K562 (cell line): ENCODE data around the gene THAP12. TPM values are rescaled to one million over a fixed set of nuclear protein-coding genes. Genes with fewer than 3 reads are reported as not detected.
A peak's percentile ranks its signal among the peaks of the same experiment; 100 is the strongest.

ENCODE experiments used
- BCL6 ChIP-seq: fragments of 250-450 bp; sonication (Bioruptor Pico); IDR thresholded peaks from 2 replicates; pipeline ENCODE4 v1.4.0; 2020
- HOXB6 ChIP-seq: fragments of 250-450 bp; sonication (Bioruptor Pico); IDR thresholded peaks from 2 replicates; pipeline ENCODE4 v1.5.1; 2022; ENCODE audit warnings: mild to moderate bottlenecking, borderline replicate concordance
- KLF16 ChIP-seq: IDR thresholded peaks from 2 replicates; pipeline ENCODE4 v1.6.1; 2016; ENCODE audit warnings: antibody characterized with exemption
- ZKSCAN1 ChIP-seq: fragments of 150-350 bp; IDR thresholded peaks from 2 replicates; pipeline ENCODE4 v1.6.1; 2016; ENCODE audit warnings: low read depth, low read length
- ZNF174 ChIP-seq: fragments of 250-450 bp; sonication (Bioruptor Pico); IDR thresholded peaks from 2 replicates; pipeline ENCODE4 v1.4.0; 2020; ENCODE audit warnings: mild to moderate bottlenecking
- polyA plus RNA-seq, 8 experiments: library from polyadenylated mRNA; depleted of rRNA in 4 of 8; stranded (reverse) in 5 of 8; unstranded in 3 of 8; fragments of >200 nt; fragmentation: Nextera tagmentation in 2 of 8; fragmentation: Illumina TruSeq in 1 of 8; extraction: Ambion mirVana in 2 of 8; extraction: Trizol in 1 of 8; gene quantifications; 2 replicates each; pipeline versions ENCODE4 v1.2.1 to v1.2.3, GENCODE V29; 2011 to 2014; ENCODE audit warnings: inconsistent platforms in 1 of 8, missing spikeins in 1 of 8
- total RNA-seq, 7 experiments: library from RNA; depleted of rRNA in 6 of 7; stranded (reverse); fragments of >200 nt in 6 of 7; fragmentation: Illumina TruSeq in 2 of 7; extraction: Trizol in 2 of 7; gene quantifications; 2 replicates each; pipeline versions ENCODE4 v1.2.1 to v1.2.3, GENCODE V29; 2011 to 2021; ENCODE audit warnings: low replicate concordance in 1 of 7
- TF ChIP-seq, protein P1 (sequence below): fragments of 450-650 bp; IDR thresholded peaks from 2 replicates; pipeline ENCODE4 v1.6.1; 2016; ENCODE audit warnings: mild to moderate bottlenecking, moderate library complexity
- TF ChIP-seq, protein P2 (sequence below): fragments of 250-450 bp; sonication (Bioruptor Pico); IDR thresholded peaks from 2 replicates; pipeline ENCODE4 v1.8.0; 2022; ENCODE audit warnings: moderate library complexity, mild to moderate bottlenecking, inconsistent platforms
- TF ChIP-seq, protein P3 (sequence below), 2 experiments: fragments of 450-650 bp; IDR thresholded peaks; 2 replicates each; pipeline ENCODE4 v1.6.1; 2018; ENCODE audit warnings: mild to moderate bottlenecking in 2 of 2, low read depth in 1 of 2; ENCODE audit not compliant: partially characterized antibody in 2 of 2
- TF ChIP-seq, protein P4 (sequence below): fragments of 250-450 bp; sonication (Bioruptor Pico); IDR thresholded peaks from 2 replicates; pipeline ENCODE4 v1.5.0; 2021

The THAP12 gene
- total and polyA plus RNA-seq, 9 of the 15 experiments (the other 6 are each of a cell fraction or from before 2014, with no cell fraction given) = 28.1 to 103 (median 57.8) TPM

DNA sequence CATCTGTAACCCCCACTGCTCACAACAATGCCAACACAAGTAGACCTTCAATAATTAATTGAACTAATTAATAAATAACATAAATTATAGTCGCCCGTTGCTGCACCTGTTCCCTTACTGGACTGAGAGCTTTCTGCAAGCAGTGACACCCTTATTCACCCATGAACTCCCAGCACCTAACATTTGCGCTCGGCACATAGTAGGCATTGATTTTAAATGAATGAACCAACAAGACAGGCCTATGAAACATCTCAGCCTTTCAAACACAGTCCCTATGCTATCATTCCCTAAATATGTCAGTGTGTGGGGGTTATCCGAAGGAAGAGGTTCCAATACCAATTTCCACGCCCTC lies 1.1 kb downstream of the THAP12 start (continued):
- TF ChIP-seq, protein P1, sequence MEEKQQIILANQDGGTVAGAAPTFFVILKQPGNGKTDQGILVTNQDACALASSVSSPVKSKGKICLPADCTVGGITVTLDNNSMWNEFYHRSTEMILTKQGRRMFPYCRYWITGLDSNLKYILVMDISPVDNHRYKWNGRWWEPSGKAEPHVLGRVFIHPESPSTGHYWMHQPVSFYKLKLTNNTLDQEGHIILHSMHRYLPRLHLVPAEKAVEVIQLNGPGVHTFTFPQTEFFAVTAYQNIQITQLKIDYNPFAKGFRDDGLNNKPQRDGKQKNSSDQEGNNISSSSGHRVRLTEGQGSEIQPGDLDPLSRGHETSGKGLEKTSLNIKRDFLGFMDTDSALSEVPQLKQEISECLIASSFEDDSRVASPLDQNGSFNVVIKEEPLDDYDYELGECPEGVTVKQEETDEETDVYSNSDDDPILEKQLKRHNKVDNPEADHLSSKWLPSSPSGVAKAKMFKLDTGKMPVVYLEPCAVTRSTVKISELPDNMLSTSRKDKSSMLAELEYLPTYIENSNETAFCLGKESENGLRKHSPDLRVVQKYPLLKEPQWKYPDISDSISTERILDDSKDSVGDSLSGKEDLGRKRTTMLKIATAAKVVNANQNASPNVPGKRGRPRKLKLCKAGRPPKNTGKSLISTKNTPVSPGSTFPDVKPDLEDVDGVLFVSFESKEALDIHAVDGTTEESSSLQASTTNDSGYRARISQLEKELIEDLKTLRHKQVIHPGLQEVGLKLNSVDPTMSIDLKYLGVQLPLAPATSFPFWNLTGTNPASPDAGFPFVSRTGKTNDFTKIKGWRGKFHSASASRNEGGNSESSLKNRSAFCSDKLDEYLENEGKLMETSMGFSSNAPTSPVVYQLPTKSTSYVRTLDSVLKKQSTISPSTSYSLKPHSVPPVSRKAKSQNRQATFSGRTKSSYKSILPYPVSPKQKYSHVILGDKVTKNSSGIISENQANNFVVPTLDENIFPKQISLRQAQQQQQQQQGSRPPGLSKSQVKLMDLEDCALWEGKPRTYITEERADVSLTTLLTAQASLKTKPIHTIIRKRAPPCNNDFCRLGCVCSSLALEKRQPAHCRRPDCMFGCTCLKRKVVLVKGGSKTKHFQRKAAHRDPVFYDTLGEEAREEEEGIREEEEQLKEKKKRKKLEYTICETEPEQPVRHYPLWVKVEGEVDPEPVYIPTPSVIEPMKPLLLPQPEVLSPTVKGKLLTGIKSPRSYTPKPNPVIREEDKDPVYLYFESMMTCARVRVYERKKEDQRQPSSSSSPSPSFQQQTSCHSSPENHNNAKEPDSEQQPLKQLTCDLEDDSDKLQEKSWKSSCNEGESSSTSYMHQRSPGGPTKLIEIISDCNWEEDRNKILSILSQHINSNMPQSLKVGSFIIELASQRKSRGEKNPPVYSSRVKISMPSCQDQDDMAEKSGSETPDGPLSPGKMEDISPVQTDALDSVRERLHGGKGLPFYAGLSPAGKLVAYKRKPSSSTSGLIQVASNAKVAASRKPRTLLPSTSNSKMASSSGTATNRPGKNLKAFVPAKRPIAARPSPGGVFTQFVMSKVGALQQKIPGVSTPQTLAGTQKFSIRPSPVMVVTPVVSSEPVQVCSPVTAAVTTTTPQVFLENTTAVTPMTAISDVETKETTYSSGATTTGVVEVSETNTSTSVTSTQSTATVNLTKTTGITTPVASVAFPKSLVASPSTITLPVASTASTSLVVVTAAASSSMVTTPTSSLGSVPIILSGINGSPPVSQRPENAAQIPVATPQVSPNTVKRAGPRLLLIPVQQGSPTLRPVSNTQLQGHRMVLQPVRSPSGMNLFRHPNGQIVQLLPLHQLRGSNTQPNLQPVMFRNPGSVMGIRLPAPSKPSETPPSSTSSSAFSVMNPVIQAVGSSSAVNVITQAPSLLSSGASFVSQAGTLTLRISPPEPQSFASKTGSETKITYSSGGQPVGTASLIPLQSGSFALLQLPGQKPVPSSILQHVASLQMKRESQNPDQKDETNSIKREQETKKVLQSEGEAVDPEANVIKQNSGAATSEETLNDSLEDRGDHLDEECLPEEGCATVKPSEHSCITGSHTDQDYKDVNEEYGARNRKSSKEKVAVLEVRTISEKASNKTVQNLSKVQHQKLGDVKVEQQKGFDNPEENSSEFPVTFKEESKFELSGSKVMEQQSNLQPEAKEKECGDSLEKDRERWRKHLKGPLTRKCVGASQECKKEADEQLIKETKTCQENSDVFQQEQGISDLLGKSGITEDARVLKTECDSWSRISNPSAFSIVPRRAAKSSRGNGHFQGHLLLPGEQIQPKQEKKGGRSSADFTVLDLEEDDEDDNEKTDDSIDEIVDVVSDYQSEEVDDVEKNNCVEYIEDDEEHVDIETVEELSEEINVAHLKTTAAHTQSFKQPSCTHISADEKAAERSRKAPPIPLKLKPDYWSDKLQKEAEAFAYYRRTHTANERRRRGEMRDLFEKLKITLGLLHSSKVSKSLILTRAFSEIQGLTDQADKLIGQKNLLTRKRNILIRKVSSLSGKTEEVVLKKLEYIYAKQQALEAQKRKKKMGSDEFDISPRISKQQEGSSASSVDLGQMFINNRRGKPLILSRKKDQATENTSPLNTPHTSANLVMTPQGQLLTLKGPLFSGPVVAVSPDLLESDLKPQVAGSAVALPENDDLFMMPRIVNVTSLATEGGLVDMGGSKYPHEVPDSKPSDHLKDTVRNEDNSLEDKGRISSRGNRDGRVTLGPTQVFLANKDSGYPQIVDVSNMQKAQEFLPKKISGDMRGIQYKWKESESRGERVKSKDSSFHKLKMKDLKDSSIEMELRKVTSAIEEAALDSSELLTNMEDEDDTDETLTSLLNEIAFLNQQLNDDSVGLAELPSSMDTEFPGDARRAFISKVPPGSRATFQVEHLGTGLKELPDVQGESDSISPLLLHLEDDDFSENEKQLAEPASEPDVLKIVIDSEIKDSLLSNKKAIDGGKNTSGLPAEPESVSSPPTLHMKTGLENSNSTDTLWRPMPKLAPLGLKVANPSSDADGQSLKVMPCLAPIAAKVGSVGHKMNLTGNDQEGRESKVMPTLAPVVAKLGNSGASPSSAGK = no peak
- TF ChIP-seq ZKSCAN1 (peak; percentile 91), HOXB6 (no peak), BCL6 (CRISPR knock-in tag) (no peak), ZNF174 (CRISPR knock-in tag) (no peak), KLF16 (no peak)
- TF ChIP-seq, protein P2, sequence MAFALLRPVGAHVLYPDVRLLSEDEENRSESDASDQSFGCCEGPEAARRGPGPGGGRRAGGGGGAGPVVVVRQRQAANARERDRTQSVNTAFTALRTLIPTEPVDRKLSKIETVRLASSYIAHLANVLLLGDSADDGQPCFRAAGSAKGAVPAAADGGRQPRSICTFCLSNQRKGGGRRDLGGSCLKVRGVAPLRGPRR (CRISPR knock-in tag) = no peak
- TF ChIP-seq, protein P3, sequence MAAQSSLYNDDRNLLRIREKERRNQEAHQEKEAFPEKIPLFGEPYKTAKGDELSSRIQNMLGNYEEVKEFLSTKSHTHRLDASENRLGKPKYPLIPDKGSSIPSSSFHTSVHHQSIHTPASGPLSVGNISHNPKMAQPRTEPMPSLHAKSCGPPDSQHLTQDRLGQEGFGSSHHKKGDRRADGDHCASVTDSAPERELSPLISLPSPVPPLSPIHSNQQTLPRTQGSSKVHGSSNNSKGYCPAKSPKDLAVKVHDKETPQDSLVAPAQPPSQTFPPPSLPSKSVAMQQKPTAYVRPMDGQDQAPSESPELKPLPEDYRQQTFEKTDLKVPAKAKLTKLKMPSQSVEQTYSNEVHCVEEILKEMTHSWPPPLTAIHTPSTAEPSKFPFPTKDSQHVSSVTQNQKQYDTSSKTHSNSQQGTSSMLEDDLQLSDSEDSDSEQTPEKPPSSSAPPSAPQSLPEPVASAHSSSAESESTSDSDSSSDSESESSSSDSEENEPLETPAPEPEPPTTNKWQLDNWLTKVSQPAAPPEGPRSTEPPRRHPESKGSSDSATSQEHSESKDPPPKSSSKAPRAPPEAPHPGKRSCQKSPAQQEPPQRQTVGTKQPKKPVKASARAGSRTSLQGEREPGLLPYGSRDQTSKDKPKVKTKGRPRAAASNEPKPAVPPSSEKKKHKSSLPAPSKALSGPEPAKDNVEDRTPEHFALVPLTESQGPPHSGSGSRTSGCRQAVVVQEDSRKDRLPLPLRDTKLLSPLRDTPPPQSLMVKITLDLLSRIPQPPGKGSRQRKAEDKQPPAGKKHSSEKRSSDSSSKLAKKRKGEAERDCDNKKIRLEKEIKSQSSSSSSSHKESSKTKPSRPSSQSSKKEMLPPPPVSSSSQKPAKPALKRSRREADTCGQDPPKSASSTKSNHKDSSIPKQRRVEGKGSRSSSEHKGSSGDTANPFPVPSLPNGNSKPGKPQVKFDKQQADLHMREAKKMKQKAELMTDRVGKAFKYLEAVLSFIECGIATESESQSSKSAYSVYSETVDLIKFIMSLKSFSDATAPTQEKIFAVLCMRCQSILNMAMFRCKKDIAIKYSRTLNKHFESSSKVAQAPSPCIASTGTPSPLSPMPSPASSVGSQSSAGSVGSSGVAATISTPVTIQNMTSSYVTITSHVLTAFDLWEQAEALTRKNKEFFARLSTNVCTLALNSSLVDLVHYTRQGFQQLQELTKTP (IDR thresholded peaks at IDR 0.05; ENCODE audit: low read depth in 1 of 2, partially characterized antibody in 2 of 2) = no peak
- TF ChIP-seq, protein P4, sequence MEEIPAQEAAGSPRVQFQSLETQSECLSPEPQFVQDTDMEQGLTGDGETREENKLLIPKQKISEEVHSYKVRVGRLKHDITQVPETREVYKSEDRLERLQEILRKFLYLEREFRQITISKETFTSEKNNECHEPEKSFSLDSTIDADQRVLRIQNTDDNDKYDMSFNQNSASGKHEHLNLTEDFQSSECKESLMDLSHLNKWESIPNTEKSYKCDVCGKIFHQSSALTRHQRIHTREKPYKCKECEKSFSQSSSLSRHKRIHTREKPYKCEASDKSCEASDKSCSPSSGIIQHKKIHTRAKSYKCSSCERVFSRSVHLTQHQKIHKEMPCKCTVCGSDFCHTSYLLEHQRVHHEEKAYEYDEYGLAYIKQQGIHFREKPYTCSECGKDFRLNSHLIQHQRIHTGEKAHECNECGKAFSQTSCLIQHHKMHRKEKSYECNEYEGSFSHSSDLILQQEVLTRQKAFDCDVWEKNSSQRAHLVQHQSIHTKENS (CRISPR knock-in tag) = no peak
